Tibial artery (tissue), 4 donors: ENCODE data around the gene CTNNA3.

ENCODE experiments used
- DNase-seq, 2 donors: peaks; one replicate each; pipeline ENCODE4 v3.0.0-alpha.2; 2019
- H3K27ac ChIP-seq, 2 donors: fragments of 200-600 bp; sonication (generic) in 1 of 2; 1 replicate in 1 of 2; 2 replicates in 1 of 2; pipeline ENCODE4 v1.5.1; 2018 to 2019; ENCODE audit warnings: mild to moderate bottlenecking in 1 of 2
- H3K27me3 ChIP-seq, 2 donors: fragments of 200-600 bp; sonication (generic) in 1 of 2; one replicate each; pipeline versions ENCODE4 v1.5.1 to v1.6.0; 2016 to 2019
- H3K36me3 ChIP-seq, 3 donors: fragments of 200-600 bp; sonication (generic) in 2 of 3; one replicate each; pipeline ENCODE4 v1.5.1; 2016 to 2019; ENCODE audit warnings: mild to moderate bottlenecking in 2 of 3
- H3K4me1 ChIP-seq, 4 donors: fragments of 200-600 bp; sonication (generic) in 2 of 4; 1 replicate in 3 of 4; 2 replicates in 1 of 4; pipeline ENCODE4 v1.5.1; 2016 to 2019
- H3K4me3 ChIP-seq, 2 donors: fragments of 200-600 bp; sonication (generic) in 1 of 2; 1 replicate in 1 of 2; 2 replicates in 1 of 2; pipeline ENCODE4 v1.5.1; 2018 to 2019; ENCODE audit warnings: mild to moderate bottlenecking in 2 of 2
- H3K9me3 ChIP-seq, 3 donors: fragments of 200-600 bp; sonication (generic) in 1 of 3; one replicate each; pipeline ENCODE4 v1.5.1; 2016 to 2019
- intact Hi-C: fragments of 100-400 bp; cut with DNase I; formaldehyde crosslinking; loops from one replicate; pipeline ENCODE4 v1.15.0; 2023; ENCODE audit warnings: low total_unique reads
- TF ChIP-seq, protein P1 (sequence below), 2 experiments: fragments of 200-600 bp in 1 of 2; fragments of 450-650 bp in 1 of 2; IDR thresholded peaks; one replicate each; pipeline ENCODE4 v1.5.1; 2017 to 2019; ENCODE audit warnings: antibody characterized with exemption in 2 of 2, mild to moderate bottlenecking in 1 of 2, moderate library complexity in 1 of 2

CTNNA3 gene

DNA sequence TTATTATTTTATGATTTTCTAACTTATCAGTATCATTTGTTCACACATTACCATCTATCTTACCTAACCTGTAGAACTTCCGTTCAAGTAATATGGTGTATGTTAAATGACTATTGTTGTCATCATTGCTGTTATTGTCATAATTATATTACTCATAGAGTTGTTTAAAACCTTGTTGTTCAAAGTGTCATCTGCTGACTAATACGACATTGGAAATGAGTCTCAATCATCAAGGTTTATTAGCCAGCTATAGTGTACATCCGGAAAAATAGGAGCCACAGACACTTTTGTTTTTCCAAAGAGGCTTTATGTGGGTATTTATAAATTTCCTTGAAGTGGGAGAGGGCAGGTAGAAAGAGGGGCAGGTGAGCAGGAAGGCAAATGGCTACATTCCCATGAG, 1157.1 kb downstream of the CTNNA3 start:
- Histone ChIP-seq H3K4me3 (no peak overlapping the region), H3K4me1 (no peaks in the 10 kb centered on the region), H3K9me3 (no peaks in the 10 kb centered on the region), H3K36me3 (no peaks in the 10 kb centered on the region), H3K27ac (no peak overlapping the region), H3K27me3 (no peaks in the 10 kb centered on the region)
- TF ChIP-seq, protein P1, sequence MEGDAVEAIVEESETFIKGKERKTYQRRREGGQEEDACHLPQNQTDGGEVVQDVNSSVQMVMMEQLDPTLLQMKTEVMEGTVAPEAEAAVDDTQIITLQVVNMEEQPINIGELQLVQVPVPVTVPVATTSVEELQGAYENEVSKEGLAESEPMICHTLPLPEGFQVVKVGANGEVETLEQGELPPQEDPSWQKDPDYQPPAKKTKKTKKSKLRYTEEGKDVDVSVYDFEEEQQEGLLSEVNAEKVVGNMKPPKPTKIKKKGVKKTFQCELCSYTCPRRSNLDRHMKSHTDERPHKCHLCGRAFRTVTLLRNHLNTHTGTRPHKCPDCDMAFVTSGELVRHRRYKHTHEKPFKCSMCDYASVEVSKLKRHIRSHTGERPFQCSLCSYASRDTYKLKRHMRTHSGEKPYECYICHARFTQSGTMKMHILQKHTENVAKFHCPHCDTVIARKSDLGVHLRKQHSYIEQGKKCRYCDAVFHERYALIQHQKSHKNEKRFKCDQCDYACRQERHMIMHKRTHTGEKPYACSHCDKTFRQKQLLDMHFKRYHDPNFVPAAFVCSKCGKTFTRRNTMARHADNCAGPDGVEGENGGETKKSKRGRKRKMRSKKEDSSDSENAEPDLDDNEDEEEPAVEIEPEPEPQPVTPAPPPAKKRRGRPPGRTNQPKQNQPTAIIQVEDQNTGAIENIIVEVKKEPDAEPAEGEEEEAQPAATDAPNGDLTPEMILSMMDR (IDR thresholded peaks at IDR 0.05) = no peak
- no peak for DNase-seq
- intact Hi-C loops = no loop called here

DNA sequence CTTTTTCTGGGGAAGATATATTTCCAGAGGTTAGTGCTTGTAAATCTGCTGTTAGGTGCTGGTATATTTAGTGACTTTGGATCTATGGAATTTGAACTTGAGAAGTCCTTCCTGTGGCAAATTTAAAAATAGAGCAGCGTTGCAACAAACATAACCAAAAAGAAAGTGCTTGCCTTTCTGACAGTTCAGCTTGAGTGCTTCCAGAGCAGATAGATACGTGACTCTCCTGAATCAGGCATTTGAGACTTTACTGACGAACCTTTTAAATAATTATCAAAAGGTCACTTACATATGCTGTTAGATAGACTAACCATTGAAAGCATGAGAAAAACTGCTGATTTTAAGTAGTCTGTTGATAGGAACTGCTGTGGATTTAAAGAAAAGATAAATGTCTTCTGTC, 1157.6 kb downstream of the CTNNA3 start:
- Histone ChIP-seq H3K27me3 (no peaks in the 10 kb centered on the region), H3K9me3 (no peaks in the 10 kb centered on the region), H3K4me3 (no peak overlapping the region), H3K4me1 (no peaks in the 10 kb centered on the region), H3K36me3 (no peaks in the 10 kb centered on the region), H3K27ac (no peak overlapping the region)
- TF ChIP-seq, protein P1 (IDR thresholded peaks at IDR 0.05) = no peak
- intact Hi-C loops = no loop called here
- DNase-seq = no peak

DNA sequence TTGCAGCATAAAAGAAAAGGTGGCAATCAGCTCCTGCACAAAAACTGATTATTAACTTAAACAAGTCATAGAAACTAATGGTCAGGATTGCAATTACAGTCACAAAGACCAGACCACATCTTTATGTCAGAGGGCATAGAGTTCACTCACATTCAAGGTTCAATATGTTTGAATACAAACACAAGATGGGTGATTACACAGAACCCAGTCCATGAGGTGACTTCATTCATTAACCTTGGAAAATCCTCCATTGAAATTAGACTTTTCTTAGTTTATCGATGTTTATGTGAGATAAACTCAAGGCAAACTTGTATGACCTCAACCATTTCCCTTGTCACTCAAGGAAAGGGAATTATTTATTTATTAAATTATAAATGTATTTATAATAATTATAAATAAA, 1158.8 kb downstream of the CTNNA3 start:
- no peak for DNase-seq
- H3K4me1 ChIP-seq = no peaks in the 10 kb centered on the region
- intact Hi-C loops = no loop called here
- no peaks in the 10 kb centered on the region for H3K9me3 ChIP-seq
- no peak overlapping the region for H3K27ac ChIP-seq
- TF ChIP-seq, protein P1 (IDR thresholded peaks at IDR 0.05) = no peak
- H3K4me3 ChIP-seq = no peak overlapping the region
- H3K27me3 ChIP-seq = no peaks in the 10 kb centered on the region
- H3K36me3 ChIP-seq = no peaks in the 10 kb centered on the region

DNA sequence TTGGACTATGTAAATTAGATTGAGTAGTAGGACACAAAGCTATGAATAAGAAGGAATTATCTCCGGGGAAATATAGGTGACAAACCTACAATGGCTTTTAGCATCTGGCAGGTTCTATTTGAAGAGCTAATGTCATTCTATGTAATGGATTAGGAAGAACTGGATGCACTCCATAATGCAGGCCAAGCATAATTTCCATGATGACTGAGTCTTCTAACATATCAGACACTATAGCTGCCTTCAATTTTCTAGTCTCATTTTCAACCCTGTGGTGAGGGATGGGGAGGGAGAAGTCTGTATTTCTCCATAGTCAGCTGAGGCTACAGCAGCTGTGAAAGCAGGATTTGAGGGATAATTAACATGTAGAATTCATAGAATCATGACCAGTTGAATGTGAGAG, 1160.6 kb downstream of the CTNNA3 start:
- intact Hi-C loops = no loop called here
- no peaks in the 10 kb centered on the region for H3K9me3 ChIP-seq
- no peak overlapping the region for H3K4me3 ChIP-seq
- H3K27me3 ChIP-seq = no peaks in the 10 kb centered on the region
- TF ChIP-seq, protein P1 (IDR thresholded peaks at IDR 0.05) = no peak
- H3K4me1 ChIP-seq = no peaks in the 10 kb centered on the region
- DNase-seq = no peak
- no peak overlapping the region for H3K27ac ChIP-seq
- no peaks in the 10 kb centered on the region for H3K36me3 ChIP-seq

DNA sequence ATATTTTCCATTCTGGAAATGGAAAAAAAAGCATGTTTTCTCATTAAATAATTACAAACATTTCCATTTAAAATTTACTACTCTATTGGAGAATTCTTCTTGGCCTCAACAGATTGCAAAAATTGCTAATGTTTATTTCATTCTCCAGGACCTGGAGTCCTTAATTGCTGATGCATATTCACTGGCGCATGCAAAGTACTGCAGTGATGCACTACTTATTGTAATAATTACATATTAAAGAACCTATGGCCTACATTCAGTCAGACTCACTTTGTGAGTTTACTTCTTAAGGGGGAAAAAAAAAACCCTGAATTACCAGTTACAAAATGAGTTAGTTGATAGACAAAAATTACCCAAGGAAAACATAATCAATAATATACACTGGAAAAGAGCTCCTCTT, 1161.1 kb downstream of the CTNNA3 start:
- no peaks in the 10 kb centered on the region for H3K4me1 ChIP-seq

More for the DNA sequence above, 1161.1 kb downstream of the CTNNA3 start:
- TF ChIP-seq, protein P1 (IDR thresholded peaks at IDR 0.05) = no peak
- no peaks in the 10 kb centered on the region for H3K9me3 ChIP-seq
- intact Hi-C loops = no loop called here
- no peak overlapping the region for H3K27ac ChIP-seq
- no peaks in the 10 kb centered on the region for H3K27me3 ChIP-seq
- no peak overlapping the region for H3K4me3 ChIP-seq
- H3K36me3 ChIP-seq = no peaks in the 10 kb centered on the region
- DNase-seq = no peak
